GM23338 (cell line): ENCODE data around the gene GPR108. TPM values are rescaled to one million over a fixed set of nuclear protein-coding genes. Genes with fewer than 3 reads are reported as not detected.
A peak's percentile ranks its signal among the peaks of the same experiment; 100 is the strongest.

Experiments used
- ATAC-seq: fragments of 200-7000 bp; cut with Tn5 transposase; 3 replicates; pipeline ENCODE4 v1.9.1; 2020
- DNase-seq: peaks from one replicate; pipeline ENCODE4 v3.0.0-alpha.2; 2015; ENCODE audit warnings: low spot score
- H2AFZ ChIP-seq: fragments of 200-600 bp; sonication (generic); 2 replicates; pipeline ENCODE4 v1.8.0; 2016; ENCODE audit warnings: antibody characterized with exemption, mild to moderate bottlenecking, moderate library complexity
- H3F3A ChIP-seq: fragments of 200-600 bp; sonication (generic); replicated peaks from 2 replicates; pipeline ENCODE4 v1.8.0; 2017; ENCODE audit warnings: antibody characterized with exemption, mixed run types, low read depth
- H3K27ac ChIP-seq: fragments of 200-600 bp; sonication (generic); 2 replicates; pipeline ENCODE4 v1.6.1; 2016; ENCODE audit warnings: low read depth
- H3K27me3 ChIP-seq: fragments of 200-600 bp; sonication (generic); 2 replicates; pipeline ENCODE4 v1.8.0; 2016; ENCODE audit warnings: mild to moderate bottlenecking, mixed run types, moderate library complexity; ENCODE audit not compliant: insufficient read depth
- H3K36me3 ChIP-seq: fragments of 200-600 bp; sonication (generic); 2 replicates; pipeline ENCODE4 v1.8.0; 2016; ENCODE audit warnings: mild to moderate bottlenecking; ENCODE audit not compliant: insufficient read depth
- H3K4me1 ChIP-seq: fragments of 200-600 bp; sonication (generic); 2 replicates; pipeline ENCODE4 v1.8.0; 2016; ENCODE audit warnings: mild to moderate bottlenecking, moderate library complexity; ENCODE audit not compliant: insufficient read depth
- H3K4me2 ChIP-seq: fragments of 200-600 bp; sonication (generic); 2 replicates; pipeline ENCODE4 v1.7.1; 2017; ENCODE audit warnings: mixed run types
- H3K4me3 ChIP-seq: fragments of 200-600 bp; sonication (generic); 2 replicates; pipeline ENCODE4 v1.6.1; 2016; ENCODE audit warnings: mixed run types
- H3K79me2 ChIP-seq: fragments of 200-600 bp; sonication (generic); replicated peaks from 2 replicates; pipeline ENCODE4 v1.8.0; 2017; ENCODE audit warnings: mild to moderate bottlenecking; ENCODE audit not compliant: insufficient read depth
- H3K9me2 ChIP-seq: fragments of 200-600 bp; sonication (generic); 2 replicates; pipeline ENCODE4 v1.8.0; 2017; ENCODE audit not compliant: insufficient read depth
- H4K20me1 ChIP-seq: fragments of 200-600 bp; sonication (generic); replicated peaks from 2 replicates; pipeline ENCODE4 v1.8.0; 2017; ENCODE audit warnings: mild to moderate bottlenecking; ENCODE audit not compliant: insufficient read depth
- H3K27ac Mint-ChIP-seq: 2 replicates; pipeline ENCODE4 v1.8.0; 2020; ENCODE audit warnings: inconsistent platforms, mild to moderate bottlenecking, moderate library complexity, mixed read lengths
- H3K27me3 Mint-ChIP-seq: 3 replicates; pipeline ENCODE4 v1.8.0; 2022; ENCODE audit warnings: low read depth, mild to moderate bottlenecking, moderate library complexity, mixed read lengths, inconsistent platforms; ENCODE audit not compliant: insufficient read depth, poor library complexity
- H3K36me3 Mint-ChIP-seq: 3 replicates; pipeline ENCODE4 v1.8.0; 2021; ENCODE audit warnings: low read depth, mild to moderate bottlenecking, inconsistent platforms, moderate library complexity, mixed read lengths
- H3K4me1 Mint-ChIP-seq: 3 replicates; pipeline ENCODE4 v1.8.0; 2020; ENCODE audit warnings: mild to moderate bottlenecking, inconsistent platforms, mixed read lengths
- H3K4me3 Mint-ChIP-seq: 3 replicates; pipeline ENCODE4 v1.8.0; 2021; ENCODE audit warnings: moderate library complexity, mild to moderate bottlenecking, inconsistent platforms, mixed read lengths
- H3K9me3 Mint-ChIP-seq: 3 replicates; pipeline ENCODE4 v1.8.0; 2020; ENCODE audit warnings: moderate library complexity, mild to moderate bottlenecking, inconsistent platforms, mixed read lengths
- ETS1 ChIP-seq: IDR thresholded peaks from 2 replicates; pipeline ENCODE4 v1.6.1; 2016; ENCODE audit warnings: antibody characterized with exemption
- EZH2 ChIP-seq: fragments of 200-600 bp; sonication (generic); IDR thresholded peaks from one replicate; pipeline ENCODE4 v1.8.0; 2017; ENCODE audit warnings: antibody characterized with exemption, mild to moderate bottlenecking, low read depth; ENCODE audit not compliant: unreplicated experiment
- EZH2phosphoT487 ChIP-seq: fragments of 200-600 bp; sonication (generic); IDR thresholded peaks from one replicate; pipeline ENCODE4 v1.8.1; 2018; ENCODE audit warnings: antibody characterized with exemption; ENCODE audit not compliant: unreplicated experiment
- POLR2AphosphoS5 ChIP-seq: IDR thresholded peaks from 2 replicates; pipeline ENCODE4 v1.6.1; 2016; ENCODE audit warnings: antibody characterized with exemption, low read depth
- ZNF114 ChIP-seq: fragments of 250-450 bp; sonication (Bioruptor Pico); IDR thresholded peaks from 2 replicates; pipeline ENCODE4 v1.5.0; 2020; ENCODE audit warnings: mild to moderate bottlenecking, moderate library complexity
- ZNF462 ChIP-seq: fragments of 250-450 bp; sonication (Bioruptor Pico); IDR thresholded peaks from 2 replicates; pipeline ENCODE4 v1.5.0; 2020; ENCODE audit warnings: mild to moderate bottlenecking, moderate library complexity
- polyA plus RNA-seq: library from polyadenylated mRNA; unstranded; fragments of >200 nt; fragmentation: Nextera tagmentation; extraction: Ambion mirVana; gene quantifications from 2 replicates; pipeline ENCODE4 v1.2.1, GENCODE V29; 2016
- total RNA-seq: library from RNA; depleted of rRNA; stranded (reverse); fragments of >200 nt; shearing (Covaris generic); gene quantifications from 2 replicates; pipeline ENCODE4 v1.2.3, GENCODE V29; 2014

The GPR108 gene
- total and polyA plus RNA-seq, 2 experiments from 2014 or later, result 44.8 to 57.9 TPM

DNA sequence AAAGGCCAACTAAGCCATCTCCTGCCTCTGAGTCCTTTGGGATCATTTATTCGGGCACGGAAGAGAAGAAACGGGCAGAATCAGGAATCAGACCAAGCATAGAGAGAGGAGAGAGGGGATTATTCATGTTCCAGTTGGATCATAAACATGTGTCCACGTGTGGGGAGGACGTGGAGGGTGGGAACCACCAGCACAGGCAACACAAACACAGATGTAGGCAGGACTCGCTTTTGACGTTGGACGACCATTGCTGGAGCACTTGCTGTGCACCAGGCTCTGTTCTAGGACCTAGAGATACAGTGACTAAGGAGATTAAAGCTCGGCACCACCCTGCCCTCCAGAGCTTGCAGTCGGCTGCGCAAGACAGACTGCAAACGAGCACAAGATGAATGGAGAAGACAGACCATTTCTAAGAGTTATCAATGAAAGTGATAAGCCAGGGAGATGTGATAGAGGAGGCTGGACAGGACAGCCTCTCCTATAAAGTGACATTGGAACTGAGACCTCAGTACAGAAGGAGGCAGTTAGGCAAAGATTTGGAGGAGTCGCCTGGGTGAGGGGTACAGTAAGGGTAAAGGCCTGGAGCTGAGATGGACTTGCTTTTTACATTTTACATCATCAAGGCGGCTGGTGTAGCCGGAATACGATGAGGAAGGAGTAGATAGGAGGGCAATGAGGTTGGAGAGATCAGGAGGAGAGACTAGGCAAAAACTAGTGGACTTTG, 29.1 kb upstream of the GPR108 start:
- peaks cover 5% of the 10 kb centered on the region; the same call in 1 of the 2 replicates for H3K4me1 ChIP-seq
- H3K79me2 ChIP-seq, result peaks cover 23% of the 10 kb centered on the region
- H3K27me3 ChIP-seq, result no peaks in the 10 kb centered on the region
- H4K20me1 ChIP-seq, result peaks cover 4% of the 10 kb centered on the region; the same call in 1 of the 2 replicates
- Mint-ChIP-seq H3K36me3 (peaks cover 16% of the 10 kb centered on the region), H3K4me3 (peak overlapping the region; percentile 80), H3K27me3 (peaks cover 10% of the 10 kb centered on the region), H3K9me3 (peaks cover 12% of the 10 kb centered on the region), H3K27ac (peak overlapping the region; percentile 93), H3K4me1 (peaks cover 15% of the 10 kb centered on the region; the same call in 2 of the 3 replicates)
- no peaks in the 10 kb centered on the region for H3K9me2 ChIP-seq
- DNase-seq (no peak), ATAC-seq (no peak)
- peaks cover 2% of the 10 kb centered on the region; the same call in 1 of the 2 replicates for H3K36me3 ChIP-seq
- H3K27ac ChIP-seq, result peak overlapping the region; percentile 94
- no peak overlapping the region for H2AFZ ChIP-seq
- H3K4me3 ChIP-seq, result peak overlapping the region; percentile 91
- no peak for TF ChIP-seq ETS1
- TF ChIP-seq ZNF462, result no peak
- TF ChIP-seq EZH2, result no peak
- TF ChIP-seq POLR2AphosphoS5, result no peak
- TF ChIP-seq ZNF114 (CRISPR knock-in tag), result no peak
- TF ChIP-seq EZH2phosphoT487, result no peak
- peaks cover 6% of the 10 kb centered on the region; the same call in 1 of the 2 replicates for H3F3A ChIP-seq
- H3K4me2 ChIP-seq, result peak overlapping the region; percentile 99
